Measurements from ENCODE around the gene MYL4. TPM values are rescaled to one million over a fixed set of nuclear protein-coding genes. Genes with fewer than 3 reads are reported as not detected.
"Not testable (repeated sequence)": the region's sequence is repeated elsewhere in the genome, so short reads cannot be mapped to it uniquely, and the experiment has no call there.

The MYL4 gene
- total RNA-seq, 3 donors from 2014 or later, result not detected

GRCh38 chr17:47204722-47205418 is 4.3 kb upstream of the MYL4 start:
- no peaks in the 10 kb centered on the region for H3K9me3 Mint-ChIP-seq
- no peaks in the 10 kb centered on the region for H3K27me3 Mint-ChIP-seq (ENCODE audit: low read depth)
- peaks cover 58% of the 10 kb centered on the region for H3K4me1 Mint-ChIP-seq (ENCODE audit: low read depth)
- peak overlapping the region; percentile 75 for H3K4me3 Mint-ChIP-seq
- DNase-seq (no peak), ATAC-seq (peak; percentile 68 to 70)
- H3K36me3 Mint-ChIP-seq (ENCODE audit: insufficient read depth), result no peaks in the 10 kb centered on the region

DNA sequence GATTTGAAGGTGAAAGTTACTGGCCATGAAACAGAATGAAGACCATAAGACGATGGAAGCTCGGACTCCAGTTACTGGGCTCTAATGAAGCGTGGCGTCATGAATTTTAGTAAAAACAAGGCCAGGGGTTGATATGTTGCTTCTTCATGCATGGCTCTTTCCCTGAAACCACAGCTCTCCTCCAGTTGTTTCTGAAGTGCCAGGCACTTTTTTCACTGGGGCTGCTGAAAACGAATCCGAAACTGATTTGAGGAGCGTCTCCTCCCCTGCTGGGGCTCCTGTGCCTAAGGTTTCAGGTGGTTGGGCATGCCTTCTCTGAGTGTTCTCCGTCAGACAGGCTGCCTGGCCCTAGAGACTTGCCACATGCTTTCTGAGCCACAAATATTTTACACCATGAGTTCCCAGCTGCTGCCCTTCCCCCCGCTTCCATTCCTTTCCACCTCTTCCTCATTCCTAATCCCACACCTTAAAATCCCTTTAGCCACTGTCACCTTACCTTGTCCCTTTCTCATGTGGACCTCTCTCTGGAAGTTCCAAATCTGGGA is 3.7 kb upstream of the MYL4 start:
- Mint-ChIP-seq H3K4me1 (ENCODE audit: low read depth) (peaks cover 52% of the 10 kb centered on the region), H3K4me3 (peak overlapping the region; percentile 75), H3K9me3 (no peaks in the 10 kb centered on the region), H3K36me3 (ENCODE audit: insufficient read depth) (no peaks in the 10 kb centered on the region), H3K27me3 (ENCODE audit: low read depth) (no peaks in the 10 kb centered on the region)
- DNase-seq (peak; percentile 46), ATAC-seq (peak; percentile 67 to 77)

DNA sequence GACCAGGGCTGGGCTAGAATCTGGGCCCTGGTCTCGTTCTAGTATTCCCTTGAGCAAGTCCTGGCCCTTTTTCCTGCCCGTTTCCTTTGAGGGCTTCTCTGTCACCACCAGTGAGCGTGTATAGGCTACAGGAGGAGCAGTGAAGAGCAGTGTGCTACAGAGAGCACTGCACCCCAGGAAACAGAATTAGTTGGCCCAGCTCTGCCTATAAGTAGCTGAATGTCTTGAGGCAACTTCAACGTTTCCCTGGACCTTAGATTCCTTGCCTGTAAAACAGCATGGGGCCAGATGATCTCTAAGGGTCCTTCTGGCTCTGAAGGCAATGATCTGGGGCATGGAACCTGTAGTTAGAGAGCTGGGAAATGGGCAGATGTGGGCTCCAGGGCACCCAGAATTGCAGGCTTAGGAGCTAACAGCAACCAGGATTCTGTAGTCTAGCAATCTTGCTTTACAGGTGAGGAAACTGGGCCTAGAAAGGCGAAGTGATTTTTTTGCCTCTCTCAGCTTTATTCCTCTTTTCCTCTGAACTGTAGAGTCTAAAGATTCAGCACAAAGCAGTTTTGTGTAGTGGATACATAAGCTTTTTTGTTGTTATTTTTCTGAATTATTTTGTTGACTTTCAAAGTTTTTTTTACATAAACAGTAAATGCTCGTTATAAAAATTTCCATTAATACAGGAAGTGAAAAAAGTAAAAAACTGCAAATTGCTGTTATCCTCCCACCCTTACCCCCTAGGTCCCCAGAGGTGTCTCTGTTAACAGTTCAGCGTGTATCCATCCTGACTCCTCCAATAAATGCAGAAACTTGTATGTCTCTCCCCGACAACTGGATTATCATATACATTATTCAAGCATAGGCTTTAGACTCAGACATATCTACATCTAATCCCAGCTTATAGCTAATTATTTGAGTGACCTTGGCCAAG is 1.7 kb upstream of the MYL4 start:
- DNase-seq (no peak), ATAC-seq (no peak)
- peaks cover 49% of the 10 kb centered on the region for H3K4me1 Mint-ChIP-seq (ENCODE audit: low read depth)
- H3K27me3 Mint-ChIP-seq (ENCODE audit: low read depth), result peaks cover 1% of the 10 kb centered on the region
- H3K9me3 Mint-ChIP-seq, result no peaks in the 10 kb centered on the region
- H3K4me3 Mint-ChIP-seq, result no peak overlapping the region
- no peaks in the 10 kb centered on the region for H3K36me3 Mint-ChIP-seq (ENCODE audit: insufficient read depth)

- Mint-ChIP-seq H3K4me1 (ENCODE audit: low read depth) (peaks cover 38% of the 10 kb centered on the region), H3K36me3 (ENCODE audit: insufficient read depth) (no peaks in the 10 kb centered on the region), H3K27me3 (ENCODE audit: low read depth) (peaks cover 1% of the 10 kb centered on the region), H3K9me3 (no peaks in the 10 kb centered on the region), H3K4me3 (no peak overlapping the region)
- no peak for DNase-seq
- ATAC-seq, result no peak
Measured at GRCh38 chr17:47209499-47209898, 351 bp downstream of the MYL4 start.

GRCh38 chr17:47210105-47210504 is 957 bp downstream of the MYL4 start:
- H3K27me3 Mint-ChIP-seq (ENCODE audit: low read depth), result peaks cover 1% of the 10 kb centered on the region
- H3K9me3 Mint-ChIP-seq, result no peaks in the 10 kb centered on the region
- ATAC-seq, result no peak
- H3K4me1 Mint-ChIP-seq (ENCODE audit: low read depth), result peaks cover 32% of the 10 kb centered on the region
- DNase-seq, result no peak
- H3K36me3 Mint-ChIP-seq (ENCODE audit: insufficient read depth), result no peaks in the 10 kb centered on the region
- H3K4me3 Mint-ChIP-seq, result no peak overlapping the region

- DNase-seq (no peak), ATAC-seq (no peak)
- Mint-ChIP-seq H3K9me3 (no peaks in the 10 kb centered on the region), H3K27me3 (ENCODE audit: low read depth) (peaks cover 1% of the 10 kb centered on the region), H3K4me3 (no peak overlapping the region), H3K36me3 (ENCODE audit: insufficient read depth) (no peaks in the 10 kb centered on the region), H3K4me1 (ENCODE audit: low read depth) (peaks cover 25% of the 10 kb centered on the region)
Measured at GRCh38 chr17:47210779-47211178, 1.6 kb downstream of the MYL4 start.

DNA sequence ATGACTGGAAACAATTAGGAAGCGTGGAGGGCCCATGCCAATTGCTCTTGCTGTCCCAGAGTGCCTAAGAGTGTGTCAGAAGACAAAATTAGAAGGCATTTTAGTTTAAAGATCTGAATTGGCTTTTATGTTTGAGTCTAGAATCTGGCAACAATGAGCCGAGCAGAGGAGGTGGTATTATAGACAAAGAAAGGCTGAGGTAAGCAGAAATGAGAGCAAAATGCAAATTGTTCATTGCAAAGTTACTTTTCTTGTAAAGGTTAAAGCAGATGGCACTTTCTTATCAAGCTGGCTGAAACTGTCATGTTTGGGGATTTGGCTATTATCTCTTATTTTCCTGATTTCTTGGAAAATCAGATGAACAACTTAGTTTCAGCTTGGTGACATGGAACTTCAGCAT is 3.3 kb downstream of the MYL4 start:
- H3K36me3 Mint-ChIP-seq (ENCODE audit: insufficient read depth), result no peaks in the 10 kb centered on the region
- H3K4me3 Mint-ChIP-seq, result no peak overlapping the region
- ATAC-seq, result no peak
- H3K9me3 Mint-ChIP-seq, result no peaks in the 10 kb centered on the region
- H3K27me3 Mint-ChIP-seq (ENCODE audit: low read depth), result peaks cover 1% of the 10 kb centered on the region
- DNase-seq, result no peak
- H3K4me1 Mint-ChIP-seq (ENCODE audit: low read depth), result peaks cover 17% of the 10 kb centered on the region

DNA sequence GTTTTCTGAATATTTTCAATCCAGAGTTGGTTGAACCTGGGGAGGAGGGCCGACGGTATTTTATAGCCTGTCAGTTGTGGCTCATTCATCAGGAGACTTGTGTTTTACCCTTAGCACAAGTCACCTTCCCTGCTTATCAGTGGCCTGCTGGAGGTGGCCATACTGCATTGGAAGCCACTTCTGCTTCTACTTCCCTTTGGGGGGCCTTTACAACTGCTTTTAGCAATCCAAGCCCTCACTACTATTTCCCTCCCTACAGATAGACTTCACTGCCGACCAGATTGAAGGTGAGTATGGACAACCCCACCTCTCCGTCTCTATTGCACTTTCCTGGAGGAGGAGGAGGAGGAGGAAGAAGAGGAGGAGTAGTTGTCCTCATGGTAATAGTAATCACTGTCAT is 4.4 kb downstream of the MYL4 start:
- Mint-ChIP-seq H3K27me3 (ENCODE audit: low read depth) (peaks cover 1% of the 10 kb centered on the region), H3K9me3 (no peaks in the 10 kb centered on the region), H3K36me3 (ENCODE audit: insufficient read depth) (no peaks in the 10 kb centered on the region), H3K4me3 (no peak overlapping the region), H3K4me1 (ENCODE audit: low read depth) (peaks cover 17% of the 10 kb centered on the region)
- ATAC-seq (no peak), DNase-seq (no peak)

GRCh38 chr17:47214931-47215330 is 5.8 kb downstream of the MYL4 start:
- H3K27me3 Mint-ChIP-seq (ENCODE audit: low read depth), result peaks cover 1% of the 10 kb centered on the region
- H3K4me3 Mint-ChIP-seq, result no peak overlapping the region
- no peak for ATAC-seq

GRCh38 chr17:47216821-47217220 is 7.7 kb downstream of the MYL4 start:
- not testable (repeated sequence) for H3K4me3 Mint-ChIP-seq; DNase-seq; ATAC-seq; H3K27me3 Mint-ChIP-seq (ENCODE audit: low read depth); H3K9me3 Mint-ChIP-seq; H3K36me3 Mint-ChIP-seq (ENCODE audit: insufficient read depth)
- H3K4me1 Mint-ChIP-seq (ENCODE audit: low read depth), result peaks cover 44% of the 10 kb centered on the region

More at GRCh38 chr17:47214931-47215330, 5.8 kb downstream of the MYL4 start:
- Mint-ChIP-seq H3K9me3 (no peaks in the 10 kb centered on the region), H3K36me3 (ENCODE audit: insufficient read depth) (no peaks in the 10 kb centered on the region), H3K4me1 (ENCODE audit: low read depth) (peaks cover 28% of the 10 kb centered on the region)
- no peak for DNase-seq

DNA sequence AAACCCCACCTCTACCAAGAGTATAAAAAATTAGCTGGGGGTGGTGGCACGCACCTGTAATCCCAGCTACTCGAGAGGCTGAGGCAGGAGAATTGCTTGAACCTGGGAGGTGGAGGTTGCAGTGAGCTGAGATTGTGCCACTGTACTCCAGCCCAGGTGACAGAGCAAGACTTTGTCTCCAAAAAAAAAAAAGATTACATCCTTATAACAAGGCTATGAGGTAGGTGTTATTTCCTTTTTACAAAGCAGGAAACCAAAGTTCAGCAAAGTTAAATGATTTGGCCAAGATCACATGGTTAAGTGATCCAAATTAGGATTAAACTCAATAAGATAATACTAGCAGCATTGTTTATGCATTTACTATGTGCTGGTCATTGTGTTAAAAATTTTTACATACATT is 8.1 kb downstream of the MYL4 start:
- ATAC-seq; H3K4me3 Mint-ChIP-seq; H3K9me3 Mint-ChIP-seq; H3K27me3 Mint-ChIP-seq (ENCODE audit: low read depth); H3K36me3 Mint-ChIP-seq (ENCODE audit: insufficient read depth); DNase-seq: not testable (repeated sequence)
- H3K4me1 Mint-ChIP-seq (ENCODE audit: low read depth), result peaks cover 44% of the 10 kb centered on the region

DNA sequence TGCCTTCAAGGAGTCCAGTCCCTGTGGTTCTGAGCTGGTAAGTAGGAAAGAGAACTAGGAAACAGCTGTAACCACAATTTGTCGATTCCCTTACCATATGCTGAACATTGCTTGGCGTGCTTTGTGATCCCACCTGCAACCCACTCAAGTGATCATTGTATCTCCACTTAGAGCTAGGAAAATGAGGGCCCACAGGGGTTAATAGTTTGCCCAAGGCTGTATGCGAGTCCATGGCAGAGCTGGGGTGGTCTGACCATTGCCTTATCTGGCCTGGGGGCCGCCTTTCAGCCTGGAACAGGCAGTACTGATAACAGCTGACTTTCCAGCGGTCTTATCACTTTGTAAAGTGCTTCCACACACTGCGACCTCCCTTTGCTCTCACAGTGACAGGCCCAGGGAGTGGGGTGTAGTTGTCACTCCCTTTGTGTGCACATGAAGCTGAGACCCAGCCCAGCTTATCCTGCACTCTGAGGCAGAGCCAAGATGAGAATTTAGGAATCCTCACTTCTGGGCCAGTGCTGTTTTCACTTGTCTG is 9.8 kb downstream of the MYL4 start:
- Mint-ChIP-seq H3K4me1 (ENCODE audit: low read depth) (peaks cover 44% of the 10 kb centered on the region), H3K9me3 (no peaks in the 10 kb centered on the region), H3K27me3 (ENCODE audit: low read depth) (no peaks in the 10 kb centered on the region), H3K4me3 (no peak overlapping the region), H3K36me3 (ENCODE audit: insufficient read depth) (no peaks in the 10 kb centered on the region)
- no peak for DNase-seq
- ATAC-seq, result no peak

DNA sequence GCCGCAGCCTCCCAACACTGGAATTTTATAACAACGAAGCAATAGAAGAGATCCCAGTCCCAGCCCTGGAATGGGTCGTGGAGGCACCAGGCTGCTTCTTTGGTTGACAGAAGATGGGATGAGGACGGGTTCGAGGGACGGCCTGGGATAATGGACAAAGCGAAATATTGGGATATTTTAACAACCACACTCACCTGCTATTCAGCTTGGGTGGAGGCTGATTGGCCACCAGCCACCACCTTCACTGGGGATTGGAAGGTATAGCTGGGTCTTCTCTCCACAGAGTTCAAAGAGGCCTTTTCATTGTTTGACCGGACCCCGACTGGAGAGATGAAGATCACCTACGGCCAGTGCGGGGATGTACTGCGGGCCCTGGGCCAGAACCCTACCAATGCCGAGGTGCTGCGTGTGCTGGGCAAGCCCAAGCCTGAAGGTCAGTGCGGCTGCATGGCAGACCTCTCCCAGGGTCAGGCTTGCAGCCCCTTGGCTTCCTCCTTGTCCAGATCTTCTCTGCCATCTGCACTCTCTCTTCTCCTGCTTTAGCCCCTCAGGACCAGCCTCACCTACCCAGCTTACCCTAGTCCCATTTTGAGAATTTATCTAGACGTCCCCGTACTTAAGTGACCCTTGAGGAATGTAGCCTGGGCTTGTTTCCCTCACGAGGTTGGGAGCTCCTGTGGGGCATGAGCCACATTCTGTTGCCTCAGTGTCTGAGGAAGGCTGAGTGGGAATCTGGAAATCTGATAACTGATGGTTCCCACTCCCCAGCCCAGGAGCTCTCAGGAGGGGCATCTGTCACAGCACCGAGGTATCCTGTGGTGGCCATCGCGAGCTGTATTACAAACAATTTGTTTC is 10.7 kb downstream of the MYL4 start:
- no peaks in the 10 kb centered on the region for H3K36me3 Mint-ChIP-seq (ENCODE audit: insufficient read depth)
- no peaks in the 10 kb centered on the region for H3K27me3 Mint-ChIP-seq (ENCODE audit: low read depth)
- ATAC-seq, result no peak
- no peak for DNase-seq
- H3K9me3 Mint-ChIP-seq, result no peaks in the 10 kb centered on the region
- peaks cover 44% of the 10 kb centered on the region for H3K4me1 Mint-ChIP-seq (ENCODE audit: low read depth)
- H3K4me3 Mint-ChIP-seq, result no peak overlapping the region

GRCh38 chr17:47220531-47220999 is 11.4 kb downstream of the MYL4 start:
- H3K36me3 Mint-ChIP-seq (ENCODE audit: insufficient read depth), result no peaks in the 10 kb centered on the region
- H3K9me3 Mint-ChIP-seq, result no peaks in the 10 kb centered on the region
- peak; percentile 87 to 95 for ATAC-seq
- peaks cover 44% of the 10 kb centered on the region for H3K4me1 Mint-ChIP-seq (ENCODE audit: low read depth)
- no peak overlapping the region for H3K4me3 Mint-ChIP-seq
- no peak for DNase-seq
- H3K27me3 Mint-ChIP-seq (ENCODE audit: low read depth), result no peaks in the 10 kb centered on the region
